Thyroid gland (tissue), 4 donors: ENCODE data around the gene CLCN2.

Experiments
- CTCF ChIP-seq, 6 experiments: fragments of 200-600 bp in 3 of 6; fragments of 450-650 bp in 3 of 6; sonication (generic) in 3 of 6; IDR thresholded peaks; one replicate each; pipeline ENCODE4 v1.5.1; 2016 to 2019; ENCODE audit warnings: antibody characterized with exemption in 6 of 6, mild to moderate bottlenecking in 2 of 6, inconsistent platforms in 1 of 6, moderate library complexity in 1 of 6
- POLR2A ChIP-seq, 2 donors: fragments of 450-650 bp; IDR thresholded peaks; one replicate each; pipeline ENCODE4 v1.6.1; 2017; ENCODE audit warnings: antibody characterized with exemption in 2 of 2, mild to moderate bottlenecking in 2 of 2, moderate library complexity in 1 of 2

DNA sequence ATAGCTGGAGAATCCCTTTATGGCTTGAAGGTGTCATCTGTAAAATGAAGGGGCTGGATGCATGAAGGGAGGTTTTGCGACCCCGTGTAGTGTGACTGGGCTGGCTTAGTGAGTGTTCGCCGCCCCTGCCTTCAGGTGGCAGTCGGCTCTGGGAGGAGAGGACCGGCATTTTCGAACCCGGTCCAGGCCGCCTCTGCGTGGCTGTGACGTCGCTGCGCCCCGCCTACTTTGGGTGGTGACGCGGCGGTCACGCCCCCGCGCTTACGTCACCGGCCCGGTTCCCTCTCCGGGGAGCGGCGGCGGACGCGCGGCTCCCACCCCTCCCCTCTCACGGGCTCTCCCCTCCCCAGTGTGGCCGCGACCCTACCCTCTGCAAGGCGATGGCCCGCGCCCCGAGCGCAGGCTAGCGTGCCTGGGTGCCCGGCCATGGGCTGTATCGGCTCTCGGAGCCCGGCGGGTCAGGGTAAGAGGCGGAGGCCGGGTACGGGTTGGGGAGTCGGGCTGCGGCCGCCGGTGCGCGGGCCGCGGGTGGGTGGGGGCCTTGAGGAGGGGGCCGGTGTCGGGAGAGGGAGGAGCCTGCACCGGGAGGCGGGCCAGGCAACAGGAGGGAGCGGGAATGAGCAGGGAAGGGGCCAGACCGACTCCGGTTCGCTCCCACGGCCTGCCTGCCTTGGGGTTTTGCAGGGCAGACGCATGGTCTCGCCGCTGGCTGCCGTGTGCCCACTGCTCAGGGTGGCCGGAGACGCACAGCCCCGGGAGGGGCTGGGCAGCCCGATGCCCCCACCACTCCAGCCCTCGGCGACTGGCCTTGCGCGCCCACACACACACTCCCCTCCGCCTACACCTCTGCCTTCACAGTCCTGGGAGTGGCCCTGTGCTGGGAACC lies 25.5 kb downstream of the CLCN2 start:
- TF ChIP-seq CTCF (IDR thresholded peaks at IDR 0.05) (no peak), POLR2A (IDR thresholded peaks at IDR 0.05) (peak in 1 of 2 donors; percentile 82)
